B cell (primary cell): ENCODE data around the gene ARHGEF17. TPM values are rescaled to one million over a fixed set of nuclear protein-coding genes. Genes with fewer than 3 reads are reported as not detected.

Experiments used
- ATAC-seq: fragments of 200-7000 bp; cut with Tn5 transposase; one replicate; pipeline ENCODE4 v1.10.0; 2021; ENCODE audit warnings: low read depth, mild to moderate bottlenecking, moderate number of reproducible peaks, moderate library complexity
- CTCF ChIA-PET: fragments of 350-600 bp; sonication (Branson Sonifier 250); formaldehyde crosslinking; loops from one replicate; lab custom pipeline; 2021; ENCODE audit warnings: antibody characterized with exemption, inconsistent platforms; lab: Charles Lee
- POLR2A ChIA-PET: fragments of 350-600 bp; sonication (Branson Sonifier 250); formaldehyde crosslinking; loops from one replicate; lab custom pipeline; 2021; ENCODE audit warnings: antibody characterized with exemption; lab: Charles Lee
- DNase-seq: peaks from one replicate; pipeline ENCODE4 v3.0.0; 2013
- H2AFZ ChIP-seq: 2 replicates; pipeline ENCODE4 v1.6.1; 2012; ENCODE audit warnings: mild to moderate bottlenecking, low read depth, low read length; ENCODE audit not compliant: insufficient read depth, poor library complexity, severe bottlenecking
- H3K27ac ChIP-seq, 2 donors: 1 replicate in 1 of 2; 2 replicates in 1 of 2; pipeline ENCODE4 v1.5.1; 2012 to 2013; ENCODE audit warnings: low read length in 2 of 2, mild to moderate bottlenecking in 2 of 2, moderate library complexity in 1 of 2
- H3K27me3 ChIP-seq, 4 experiments: fragments of 200-600 bp in 1 of 4; sonication (generic) in 1 of 4; replicated peaks in 1 of 4; 1 replicate in 2 of 4; 2 replicates in 2 of 4; pipeline versions ENCODE4 v1.6.1 to v1.7.0; 2013 to 2016; ENCODE audit warnings: low read length in 3 of 4, mild to moderate bottlenecking in 2 of 4, mixed read lengths in 1 of 4, moderate library complexity in 1 of 4; ENCODE audit not compliant: insufficient read depth in 4 of 4, control insufficient read depth in 3 of 4; ENCODE audit errors: control extremely low read depth in 1 of 4
- H3K36me3 ChIP-seq, 2 experiments: replicated peaks in 1 of 2; 1 replicate in 1 of 2; 2 replicates in 1 of 2; pipeline versions ENCODE4 v1.6.1 to v1.7.1; 2013; ENCODE audit warnings: low read length in 1 of 2; ENCODE audit not compliant: insufficient read depth in 2 of 2, control insufficient read depth in 1 of 2; ENCODE audit errors: control extremely low read depth in 1 of 2, extremely low read depth in 1 of 2
- H3K4me1 ChIP-seq, 2 donors: fragments of 200-600 bp in 1 of 2; sonication (generic) in 1 of 2; 1 replicate in 1 of 2; 2 replicates in 1 of 2; pipeline versions ENCODE4 v1.5.1 to v1.6.1; 2013 to 2017; ENCODE audit warnings: low read length in 2 of 2; ENCODE audit not compliant: control insufficient read depth in 2 of 2, insufficient read depth in 2 of 2
- H3K4me2 ChIP-seq: replicated peaks from 2 replicates; pipeline ENCODE3; 2012; ENCODE audit warnings: mild to moderate bottlenecking, low read depth, low read length; ENCODE audit not compliant: poor library complexity, severe bottlenecking
- H3K4me3 ChIP-seq, 5 experiments: fragments of 200-600 bp in 1 of 5; sonication (generic) in 1 of 5; 1 replicate in 3 of 5; 2 replicates in 2 of 5; pipeline versions ENCODE4 v1.5.1 to v1.7.0; 2011 to 2016; ENCODE audit warnings: low read length in 4 of 5, mild to moderate bottlenecking in 4 of 5, low read depth in 2 of 5, control low read depth in 1 of 5, moderate library complexity in 1 of 5; ENCODE audit not compliant: insufficient read depth in 1 of 5; ENCODE audit errors: control extremely low read depth in 1 of 5, extremely low read depth in 1 of 5
- H3K79me2 ChIP-seq: fragments of 200-600 bp; sonication (generic); one replicate; pipeline ENCODE4 v1.6.0; 2016; ENCODE audit warnings: low read length; ENCODE audit not compliant: control insufficient read depth, insufficient read depth
- H3K9ac ChIP-seq: fragments of 200-600 bp; sonication (generic); 2 replicates; pipeline ENCODE4 v1.6.1; 2017; ENCODE audit warnings: mild to moderate bottlenecking, low read length, moderate library complexity
- H3K9me3 ChIP-seq, 3 donors: one replicate each; pipeline versions ENCODE4 v1.6.1 to v1.7.1; 2013; ENCODE audit warnings: low read length in 2 of 3; ENCODE audit not compliant: control insufficient read depth in 2 of 3, insufficient read depth in 1 of 3; ENCODE audit errors: control extremely low read depth in 1 of 3
- H4K20me1 ChIP-seq: 2 replicates; pipeline ENCODE4 v1.6.0; 2012; ENCODE audit warnings: mild to moderate bottlenecking, low read length; ENCODE audit not compliant: insufficient read depth, control insufficient read depth, poor library complexity, severe bottlenecking
- H3K27ac Mint-ChIP-seq: one replicate; pipeline ENCODE4 v1.8.0; 2021; ENCODE audit warnings: mixed read lengths
- H3K27me3 Mint-ChIP-seq: one replicate; pipeline ENCODE4 v1.8.0; 2021; ENCODE audit warnings: mixed read lengths
- H3K4me1 Mint-ChIP-seq: one replicate; pipeline ENCODE4 v1.8.0; 2021; ENCODE audit warnings: mixed read lengths
- H3K4me3 Mint-ChIP-seq: one replicate; pipeline ENCODE4 v1.8.0; 2021; ENCODE audit warnings: mixed read lengths
- H3K9me3 Mint-ChIP-seq: one replicate; pipeline ENCODE4 v1.8.0; 2022; ENCODE audit warnings: mixed read lengths; ENCODE audit not compliant: insufficient read depth
- CTCF ChIP-seq: fragments of 200-600 bp; IDR thresholded peaks from one replicate; pipeline ENCODE4 v1.8.0; 2022; ENCODE audit warnings: antibody characterized with exemption, mild to moderate bottlenecking
- EZH2 ChIP-seq: IDR thresholded peaks from 2 replicates; pipeline ENCODE4 v1.6.1; 2012; ENCODE audit warnings: borderline replicate concordance, low read depth, mild to moderate bottlenecking, moderate library complexity, low read length; ENCODE audit not compliant: insufficient read depth, poor library complexity, severe bottlenecking
- WGBS: methylation state at CpG from one replicate; pipeline ENCODE4 v1.1.5; 2013; ENCODE audit warnings: missing lambda C conversion rate; ENCODE audit not compliant: insufficient coverage; 5-methylcytosine and 5-hydroxymethylcytosine counted together
- intact Hi-C: fragments of 100-400 bp; cut with micrococcal nuclease; formaldehyde crosslinking; loops from one replicate; pipeline ENCODE4 v1.10.0; 2022
- polyA plus RNA-seq: library from polyadenylated mRNA; depleted of rRNA; stranded (reverse); fragments of >200 nt; gene quantifications from 2 replicates; pipeline ENCODE4 v1.2.3, GENCODE V29; 2012
- total RNA-seq, 2 donors: library from RNA; stranded (reverse); fragments of 120-200 nt in 1 of 2; gene quantifications; 1 replicate in 1 of 2; 2 replicates in 1 of 2; pipeline versions ENCODE4 v1.2.3 to v1.2.4, GENCODE V29; 2013 to 2022

The ARHGEF17 gene
- total and polyA plus RNA-seq, 2 donors (not counting 1 experiment from before 2014, with no cell fraction given), result 0.05 TPM; not detected in 1

GRCh38 chr11:73413256-73413655, 105.2 kb downstream of the ARHGEF17 start:
- WGBS, result no CpG with 5 or more reads among the region's 2 CpGs
- Histone ChIP-seq H3K36me3 (peaks cover 4 to 41% of the 10 kb centered on the region in 2 experiments), H3K27ac (no peak overlapping the region), H3K27me3 (no peaks in the 10 kb centered on the region), H3K9me3 (no peaks in the 10 kb centered on the region), H3K4me1 (no peaks in the 10 kb centered on the region), H3K79me2 (no peaks in the 10 kb centered on the region), H4K20me1 (no peaks in the 10 kb centered on the region), H2AFZ (no peak overlapping the region), H3K9ac (no peak overlapping the region), H3K4me3 (no peak overlapping the region), H3K4me2 (no peak overlapping the region)
- Mint-ChIP-seq H3K4me1 (peaks cover 7% of the 10 kb centered on the region), H3K27me3 (no peaks in the 10 kb centered on the region), H3K27ac (no peak overlapping the region), H3K4me3 (no peak overlapping the region), H3K9me3 (no peaks in the 10 kb centered on the region)
- ATAC-seq, result no peak
- TF ChIP-seq CTCF (no peak), EZH2 (no peak)
- intact Hi-C loops, result no loop called here
- POLR2A ChIA-PET, result interaction anchor here (0.6 kb wide), 1 partner anchor 19 kb away, joined by 3 read pairs; no protein-coding TSS in a partner anchor
- CTCF ChIA-PET, result interaction anchor here (1.3 kb wide), 1 partner anchor 62 kb away, joined by 3 read pairs; no protein-coding TSS in a partner anchor
- no peak for DNase-seq

- WGBS, result 40% methylated on average over 1 of the region's 1 CpG
- H3K9ac ChIP-seq, result no peak overlapping the region
- no peak overlapping the region for H3K4me2 ChIP-seq
- H3K9me3 ChIP-seq, result no peaks in the 10 kb centered on the region
- no peak overlapping the region for H3K4me3 ChIP-seq
- no peak overlapping the region for H3K4me3 Mint-ChIP-seq
- no peaks in the 10 kb centered on the region for H3K4me1 ChIP-seq
- intact Hi-C loops, result no loop called here
- no peaks in the 10 kb centered on the region for H3K27me3 ChIP-seq
- H3K4me1 Mint-ChIP-seq, result peaks cover 7% of the 10 kb centered on the region
- H3K27ac ChIP-seq, result no peak overlapping the region
- H3K27ac Mint-ChIP-seq, result no peak overlapping the region
- ATAC-seq (no peak), DNase-seq (no peak)
- POLR2A ChIA-PET, result no interaction called here
- no peaks in the 10 kb centered on the region for H3K79me2 ChIP-seq
- no peak overlapping the region for H2AFZ ChIP-seq
- peaks cover 4 to 37% of the 10 kb centered on the region in 2 experiments for H3K36me3 ChIP-seq
- H4K20me1 ChIP-seq, result no peaks in the 10 kb centered on the region
- no peaks in the 10 kb centered on the region for H3K27me3 Mint-ChIP-seq
- CTCF ChIA-PET, result interaction anchor here (0.6 to 1.8 kb wide), 5 partner anchors 8 to 211 kb away, joined by 3 to 9 read pairs (median 4); no protein-coding TSS in a partner anchor
- no peak for TF ChIP-seq EZH2
- no peak for TF ChIP-seq CTCF
- no peaks in the 10 kb centered on the region for H3K9me3 Mint-ChIP-seq
Observed at GRCh38 chr11:73414977-73415651, 107.0 kb downstream of the ARHGEF17 start.
